Neural cell (in vitro differentiated cells): ENCODE results near the gene PHF3. TPM values are rescaled to one million over a fixed set of nuclear protein-coding genes. Genes with fewer than 3 reads are reported as not detected.
A peak's percentile ranks its signal among the peaks of the same experiment; 100 is the strongest.

Experiments used
- H2AFZ ChIP-seq: fragments of 200-600, 300-800 bp; sonication (generic), shearing (Covaris generic); 2 replicates; pipeline ENCODE4 v1.6.0; 2014; ENCODE audit warnings: low read depth, mild to moderate bottlenecking, antibody characterized with exemption, low read length, moderate library complexity
- H3F3A ChIP-seq: fragments of 200-600 bp; shearing (Covaris generic); 2 replicates; pipeline ENCODE4 v1.6.1; 2016; ENCODE audit warnings: mild to moderate bottlenecking, moderate library complexity, mixed read lengths, antibody characterized with exemption, low read length; ENCODE audit not compliant: insufficient read depth, poor library complexity, severe bottlenecking
- H3K27ac ChIP-seq: fragments of 200-600, 300-800 bp; sonication (generic), shearing (Covaris generic); 2 replicates; pipeline ENCODE4 v1.5.1; 2014; ENCODE audit warnings: mild to moderate bottlenecking, low read length, moderate library complexity
- H3K27me3 ChIP-seq: fragments of 300-800, 200-600 bp; sonication (generic), shearing (Covaris generic); 2 replicates; pipeline ENCODE4 v1.6.0; 2014; ENCODE audit warnings: mild to moderate bottlenecking, low read depth, low read length, moderate library complexity; ENCODE audit not compliant: insufficient read depth
- H3K36me3 ChIP-seq: fragments of 300-800, 200-600 bp; sonication (generic), shearing (Covaris generic); 2 replicates; pipeline ENCODE4 v1.5.1; 2014; ENCODE audit warnings: mild to moderate bottlenecking, antibody characterized with exemption, low read length, moderate library complexity; ENCODE audit not compliant: insufficient read depth
- H3K4me2 ChIP-seq: fragments of 300-800, 200-600 bp; sonication (generic), shearing (Covaris generic); 2 replicates; pipeline ENCODE4 v1.6.0; 2014; ENCODE audit warnings: mild to moderate bottlenecking, low read length
- H3K4me3 ChIP-seq: fragments of 300-800, 200-600 bp; sonication (generic), shearing (Covaris generic); 2 replicates; pipeline ENCODE4 v1.5.1; 2014; ENCODE audit warnings: mild to moderate bottlenecking, low read length, moderate library complexity
- H3K79me2 ChIP-seq: fragments of 200-600 bp; shearing (Covaris generic); replicated peaks from 2 replicates; pipeline ENCODE4 v1.6.0; 2014; ENCODE audit warnings: mild to moderate bottlenecking, low read length, moderate library complexity; ENCODE audit not compliant: insufficient read depth
- H3K9ac ChIP-seq: fragments of 300-800, 200-600 bp; sonication (generic), shearing (Covaris generic); 2 replicates; pipeline ENCODE4 v1.6.1; 2016; ENCODE audit warnings: mild to moderate bottlenecking, low read length, mixed read lengths
- H3K9me2 ChIP-seq: fragments of 200-600 bp; shearing (Covaris generic); 2 replicates; pipeline ENCODE4 v1.6.1; 2016; ENCODE audit warnings: mild to moderate bottlenecking, low read length, mixed read lengths; ENCODE audit not compliant: insufficient read depth
- H3K9me3 ChIP-seq: fragments of 200-600, 300-800 bp; sonication (generic), shearing (Covaris generic); 2 replicates; pipeline ENCODE4 v1.6.1; 2016; ENCODE audit warnings: mild to moderate bottlenecking, mixed run types, low read length, moderate library complexity, mixed read lengths
- H4K20me1 ChIP-seq: fragments of 200-600 bp; shearing (Covaris generic); 2 replicates; pipeline ENCODE4 v1.6.1; 2016; ENCODE audit warnings: mild to moderate bottlenecking, mixed run types; ENCODE audit not compliant: insufficient read depth
- EP300 ChIP-seq: fragments of 450-650 bp; conservative IDR thresholded peaks from 2 replicates; pipeline ENCODE4 v1.6.1; 2014; ENCODE audit warnings: antibody characterized with exemption, mild to moderate bottlenecking, moderate library complexity; ENCODE audit not compliant: poor library complexity, severe bottlenecking
- EZH2 ChIP-seq: fragments of 200-600, 300-800 bp; shearing (Covaris generic), sonication (generic); IDR thresholded peaks from 2 replicates; pipeline ENCODE4 v1.6.1; 2014; ENCODE audit warnings: antibody characterized with exemption, low read length, borderline replicate concordance, mild to moderate bottlenecking; ENCODE audit not compliant: insufficient read depth, poor library complexity, severe bottlenecking
- MXI1 ChIP-seq: fragments of 450-650 bp; conservative IDR thresholded peaks from 2 replicates; pipeline ENCODE4 v1.6.1; 2014; ENCODE audit warnings: antibody characterized with exemption, mild to moderate bottlenecking; ENCODE audit not compliant: poor library complexity, severe bottlenecking
- POLR2AphosphoS5 ChIP-seq: IDR thresholded peaks from 2 replicates; pipeline ENCODE4 v1.6.1; 2012
- RAD21 ChIP-seq: fragments of 450-650 bp; conservative IDR thresholded peaks from 2 replicates; pipeline ENCODE4 v1.6.1; 2014; ENCODE audit warnings: antibody characterized with exemption, mild to moderate bottlenecking, moderate library complexity
- SMC3 ChIP-seq: fragments of 450-650 bp; conservative IDR thresholded peaks from 2 replicates; pipeline ENCODE4 v1.6.1; 2014; ENCODE audit warnings: antibody characterized with exemption, mild to moderate bottlenecking, moderate library complexity; ENCODE audit not compliant: poor library complexity
- TAF1 ChIP-seq: IDR thresholded peaks from 2 replicates; pipeline ENCODE4 v1.6.1; 2012; ENCODE audit warnings: low read depth
- polyA plus RNA-seq: library from polyadenylated mRNA; depleted of rRNA; stranded (reverse); fragments of >200 nt; gene quantifications from 2 replicates; pipeline ENCODE4 v1.2.3, GENCODE V29; 2014
- TF ChIP-seq, protein P1 (sequence below): IDR thresholded peaks from 2 replicates; pipeline ENCODE4 v1.6.1; 2012; ENCODE audit warnings: borderline replicate concordance
- TF ChIP-seq, protein P2 (sequence below): fragments of 450-650 bp; IDR thresholded peaks from 2 replicates; pipeline ENCODE4 v1.5.1; 2014; ENCODE audit warnings: antibody characterized with exemption, mild to moderate bottlenecking, moderate library complexity; ENCODE audit not compliant: poor library complexity, severe bottlenecking

PHF3 gene
- polyA plus RNA-seq, 1 donor from 2014 or later: 21.1 TPM

DNA sequence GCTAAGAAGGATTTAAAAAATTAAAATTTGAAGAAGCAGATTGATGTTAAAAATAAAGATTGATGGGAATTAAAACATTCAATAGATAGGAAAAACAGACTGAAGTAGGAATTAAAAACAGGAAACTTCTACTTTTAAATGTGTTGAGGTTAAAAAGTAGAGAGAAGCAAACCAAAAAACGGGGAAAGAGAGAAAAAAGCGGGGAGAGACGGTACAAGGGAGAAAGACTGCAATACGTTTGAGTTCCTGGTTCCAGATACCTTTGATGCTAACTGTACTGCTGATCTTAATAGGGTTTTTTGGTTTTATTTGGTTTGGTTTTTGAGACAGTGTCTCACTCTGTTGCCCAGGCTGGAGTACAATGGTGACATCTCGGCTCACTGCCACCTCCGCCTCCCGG, 36.4 kb upstream of the PHF3 start:
- H2AFZ ChIP-seq: no peak overlapping the region
- no peaks in the 10 kb centered on the region for H3K9me3 ChIP-seq
- H3K9ac ChIP-seq: no peak overlapping the region
- H3K9me2 ChIP-seq: no peaks in the 10 kb centered on the region
- H3K79me2 ChIP-seq: no peaks in the 10 kb centered on the region
- TF ChIP-seq SMC3: no peak
- TF ChIP-seq RAD21: no peak
- no peak for TF ChIP-seq POLR2AphosphoS5
- TF ChIP-seq TAF1: no peak
- no peak for TF ChIP-seq EP300
- no peak for TF ChIP-seq EZH2
- TF ChIP-seq, protein P1, sequence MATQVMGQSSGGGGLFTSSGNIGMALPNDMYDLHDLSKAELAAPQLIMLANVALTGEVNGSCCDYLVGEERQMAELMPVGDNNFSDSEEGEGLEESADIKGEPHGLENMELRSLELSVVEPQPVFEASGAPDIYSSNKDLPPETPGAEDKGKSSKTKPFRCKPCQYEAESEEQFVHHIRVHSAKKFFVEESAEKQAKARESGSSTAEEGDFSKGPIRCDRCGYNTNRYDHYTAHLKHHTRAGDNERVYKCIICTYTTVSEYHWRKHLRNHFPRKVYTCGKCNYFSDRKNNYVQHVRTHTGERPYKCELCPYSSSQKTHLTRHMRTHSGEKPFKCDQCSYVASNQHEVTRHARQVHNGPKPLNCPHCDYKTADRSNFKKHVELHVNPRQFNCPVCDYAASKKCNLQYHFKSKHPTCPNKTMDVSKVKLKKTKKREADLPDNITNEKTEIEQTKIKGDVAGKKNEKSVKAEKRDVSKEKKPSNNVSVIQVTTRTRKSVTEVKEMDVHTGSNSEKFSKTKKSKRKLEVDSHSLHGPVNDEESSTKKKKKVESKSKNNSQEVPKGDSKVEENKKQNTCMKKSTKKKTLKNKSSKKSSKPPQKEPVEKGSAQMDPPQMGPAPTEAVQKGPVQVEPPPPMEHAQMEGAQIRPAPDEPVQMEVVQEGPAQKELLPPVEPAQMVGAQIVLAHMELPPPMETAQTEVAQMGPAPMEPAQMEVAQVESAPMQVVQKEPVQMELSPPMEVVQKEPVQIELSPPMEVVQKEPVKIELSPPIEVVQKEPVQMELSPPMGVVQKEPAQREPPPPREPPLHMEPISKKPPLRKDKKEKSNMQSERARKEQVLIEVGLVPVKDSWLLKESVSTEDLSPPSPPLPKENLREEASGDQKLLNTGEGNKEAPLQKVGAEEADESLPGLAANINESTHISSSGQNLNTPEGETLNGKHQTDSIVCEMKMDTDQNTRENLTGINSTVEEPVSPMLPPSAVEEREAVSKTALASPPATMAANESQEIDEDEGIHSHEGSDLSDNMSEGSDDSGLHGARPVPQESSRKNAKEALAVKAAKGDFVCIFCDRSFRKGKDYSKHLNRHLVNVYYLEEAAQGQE: no peak
- TF ChIP-seq, protein P2, sequence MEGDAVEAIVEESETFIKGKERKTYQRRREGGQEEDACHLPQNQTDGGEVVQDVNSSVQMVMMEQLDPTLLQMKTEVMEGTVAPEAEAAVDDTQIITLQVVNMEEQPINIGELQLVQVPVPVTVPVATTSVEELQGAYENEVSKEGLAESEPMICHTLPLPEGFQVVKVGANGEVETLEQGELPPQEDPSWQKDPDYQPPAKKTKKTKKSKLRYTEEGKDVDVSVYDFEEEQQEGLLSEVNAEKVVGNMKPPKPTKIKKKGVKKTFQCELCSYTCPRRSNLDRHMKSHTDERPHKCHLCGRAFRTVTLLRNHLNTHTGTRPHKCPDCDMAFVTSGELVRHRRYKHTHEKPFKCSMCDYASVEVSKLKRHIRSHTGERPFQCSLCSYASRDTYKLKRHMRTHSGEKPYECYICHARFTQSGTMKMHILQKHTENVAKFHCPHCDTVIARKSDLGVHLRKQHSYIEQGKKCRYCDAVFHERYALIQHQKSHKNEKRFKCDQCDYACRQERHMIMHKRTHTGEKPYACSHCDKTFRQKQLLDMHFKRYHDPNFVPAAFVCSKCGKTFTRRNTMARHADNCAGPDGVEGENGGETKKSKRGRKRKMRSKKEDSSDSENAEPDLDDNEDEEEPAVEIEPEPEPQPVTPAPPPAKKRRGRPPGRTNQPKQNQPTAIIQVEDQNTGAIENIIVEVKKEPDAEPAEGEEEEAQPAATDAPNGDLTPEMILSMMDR: no peak
- TF ChIP-seq MXI1: no peak
- peak overlapping the region; percentile 64 for H3K4me3 ChIP-seq
- H3K27me3 ChIP-seq: no peaks in the 10 kb centered on the region
- no peak overlapping the region for H3K27ac ChIP-seq
- H3K4me2 ChIP-seq: no peak overlapping the region
- H4K20me1 ChIP-seq: no peaks in the 10 kb centered on the region
- no peaks in the 10 kb centered on the region for H3K36me3 ChIP-seq
- H3F3A ChIP-seq: no peaks in the 10 kb centered on the region

DNA sequence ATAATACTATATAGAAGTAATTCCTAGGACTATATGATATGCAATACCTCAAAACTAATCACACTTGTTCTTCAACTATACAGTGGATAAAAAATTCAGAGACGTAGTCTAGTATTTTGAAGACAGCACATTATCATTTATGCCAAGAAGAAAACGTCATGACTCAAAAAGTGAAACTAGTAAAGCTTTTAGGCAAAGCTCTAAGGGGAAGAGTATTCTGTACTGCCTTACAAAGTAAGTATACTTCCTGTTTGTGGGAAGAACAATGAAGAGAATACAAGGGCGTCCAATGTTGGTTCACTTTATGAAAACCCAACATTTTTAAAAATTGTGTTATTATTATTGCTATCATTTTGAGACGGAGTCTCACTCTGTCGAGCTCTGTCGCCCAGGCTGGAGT, 35.5 kb upstream of the PHF3 start:
- no peaks in the 10 kb centered on the region for H3K36me3 ChIP-seq
- H3K9ac ChIP-seq: no peak overlapping the region
- no peaks in the 10 kb centered on the region for H4K20me1 ChIP-seq
- H3K9me3 ChIP-seq: no peaks in the 10 kb centered on the region
- H3K27me3 ChIP-seq: no peaks in the 10 kb centered on the region
- H3K4me3 ChIP-seq: no peak overlapping the region
- H3K79me2 ChIP-seq: no peaks in the 10 kb centered on the region
- H3K9me2 ChIP-seq: no peaks in the 10 kb centered on the region
- no peak overlapping the region for H3K27ac ChIP-seq
- TF ChIP-seq MXI1 (no peak), EZH2 (no peak), EP300 (no peak), SMC3 (no peak), TAF1 (no peak), RAD21 (no peak), POLR2AphosphoS5 (no peak)
- TF ChIP-seq, protein P2: no peak
- TF ChIP-seq, protein P1: no peak
- no peaks in the 10 kb centered on the region for H3F3A ChIP-seq
- H2AFZ ChIP-seq: no peak overlapping the region
- H3K4me2 ChIP-seq: no peak overlapping the region
